GM12891 (cell line): ENCODE results near the gene HSP90AB1.

ENCODE experiments used
- POLR2A ChIP-seq: IDR thresholded peaks from 2 replicates; pipeline ENCODE4 v1.6.1; 2011; ENCODE audit warnings: low read depth, low read length, control low read depth
- POLR2AphosphoS5 ChIP-seq: IDR thresholded peaks from 2 replicates; pipeline ENCODE4 v1.6.1; 2011; ENCODE audit warnings: low read depth, low read length, control low read depth
- POU2F2 ChIP-seq: IDR thresholded peaks from 2 replicates; pipeline ENCODE4 v1.6.1; 2011; ENCODE audit warnings: low read depth, mild to moderate bottlenecking, control low read depth, low read length, moderate library complexity
- SPI1 ChIP-seq: IDR thresholded peaks from 2 replicates; pipeline ENCODE4 v1.6.1; 2011; ENCODE audit warnings: low read depth, low read length, control low read depth
- TAF1 ChIP-seq: IDR thresholded peaks from 2 replicates; pipeline ENCODE4 v1.6.1; 2011; ENCODE audit warnings: low read depth, low read length, control low read depth

GRCh38 chr6:44253307-44254101, 6.6 kb downstream of the HSP90AB1 start:
- peak; percentile 20; the same call in 1 of the 2 replicates for TF ChIP-seq POLR2AphosphoS5
- TF ChIP-seq POLR2A: peak; percentile 22; the same call in 1 of the 2 replicates
- TF ChIP-seq SPI1: no peak
- no peak for TF ChIP-seq TAF1
- peak; percentile 55; the same call in 1 of the 2 replicates for TF ChIP-seq POU2F2
